Midbrain (tissue), 1 donor: Measurements from ENCODE around the gene RBBP8.

ENCODE experiments used
- DNase-seq: peaks from one replicate; lab custom pipeline; 2025; lab: John Stamatoyannopoulos, UW

Gene RBBP8

DNA sequence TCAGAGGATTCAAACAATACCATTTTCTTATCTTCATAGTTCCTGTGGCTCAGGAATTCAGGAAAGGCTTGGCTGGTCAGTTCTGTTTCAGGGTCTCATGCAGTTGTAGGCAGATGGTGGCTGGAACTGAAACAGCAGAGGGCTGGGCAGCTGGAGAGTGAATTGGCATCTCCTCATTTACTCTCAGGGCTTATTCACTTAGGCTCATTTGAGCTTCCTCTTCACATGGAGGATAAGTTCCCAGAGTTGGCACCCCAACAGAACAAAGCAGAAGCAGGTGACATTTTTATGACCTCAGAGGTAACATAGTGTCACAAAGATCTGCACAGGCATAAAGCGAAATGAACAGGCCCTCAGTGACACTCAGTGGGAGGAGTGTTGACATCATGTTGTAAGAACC is 66.1 kb downstream of the RBBP8 start:
- DNase-seq, result no peak

- no peak for DNase-seq
These were observed 66.5 kb downstream of the RBBP8 start for GRCh38 chr18:22999647-23000046.

DNA sequence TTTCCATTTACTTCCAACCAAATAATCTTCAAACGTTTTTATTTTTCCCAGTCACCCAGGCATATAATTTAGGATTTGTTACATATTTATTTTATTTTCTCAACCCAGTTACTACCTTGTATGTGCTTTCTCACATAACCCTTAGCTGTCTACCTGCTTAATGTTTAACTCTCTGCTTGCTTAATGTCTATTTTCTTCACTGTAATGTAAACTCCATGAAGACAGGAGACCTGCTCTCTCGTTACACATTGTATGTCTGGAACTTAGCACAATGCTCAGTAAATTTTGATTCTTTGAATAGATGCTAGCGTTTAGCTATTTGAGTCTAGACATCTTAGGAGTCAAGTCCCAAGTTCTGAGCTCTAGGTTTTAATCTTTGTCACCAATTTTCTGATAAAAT is 70.2 kb downstream of the RBBP8 start:
- DNase-seq, result no peak

DNA sequence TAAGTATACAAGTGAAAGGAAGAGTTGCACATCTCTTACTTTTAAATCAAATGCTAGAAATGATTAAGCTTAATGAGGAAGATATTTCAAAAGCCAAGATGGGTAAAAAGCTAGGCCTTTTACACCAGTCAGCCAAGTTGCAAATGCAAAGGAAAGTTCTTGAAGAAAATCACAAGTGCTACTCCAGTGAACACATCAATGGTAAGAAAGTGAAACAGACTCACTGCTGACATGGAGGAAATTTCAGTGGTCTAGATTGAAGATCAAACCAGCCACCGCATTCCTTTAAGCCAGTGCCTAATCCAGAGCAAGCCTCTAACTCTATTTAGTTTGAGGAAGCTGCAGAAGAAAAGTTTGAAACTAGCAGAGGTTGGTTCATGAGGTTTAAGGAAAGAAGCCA is 79.1 kb downstream of the RBBP8 start:
- no peak for DNase-seq

GRCh38 chr18:23020555-23021294 is 87.6 kb downstream of the RBBP8 start:
- no peak for DNase-seq

DNA sequence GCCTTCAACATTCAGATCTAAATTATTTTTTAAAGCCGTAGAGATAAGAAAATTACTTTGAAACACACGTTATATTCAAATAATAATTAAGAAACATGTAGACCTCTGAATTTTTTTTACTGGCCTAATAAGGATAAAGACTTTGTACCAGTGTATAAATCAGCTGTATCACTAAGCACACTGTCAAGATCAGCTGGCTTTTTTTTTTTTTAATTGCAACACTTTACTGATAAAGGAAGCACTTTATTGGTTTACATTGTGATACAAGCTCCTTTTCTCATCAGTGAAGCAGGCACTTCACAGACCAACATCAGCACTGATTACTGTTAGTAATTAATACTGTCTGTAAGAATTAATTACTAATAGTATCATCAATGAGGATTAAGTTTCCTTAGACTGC is 88.5 kb downstream of the RBBP8 start:
- no peak for DNase-seq

GRCh38 chr18:23032030-23032582 is 99.0 kb downstream of the RBBP8 start:
- DNase-seq, result no peak

- no peak for DNase-seq
These were observed 99.9 kb downstream of the RBBP8 start for GRCh38 chr18:23033056-23033455.

DNA sequence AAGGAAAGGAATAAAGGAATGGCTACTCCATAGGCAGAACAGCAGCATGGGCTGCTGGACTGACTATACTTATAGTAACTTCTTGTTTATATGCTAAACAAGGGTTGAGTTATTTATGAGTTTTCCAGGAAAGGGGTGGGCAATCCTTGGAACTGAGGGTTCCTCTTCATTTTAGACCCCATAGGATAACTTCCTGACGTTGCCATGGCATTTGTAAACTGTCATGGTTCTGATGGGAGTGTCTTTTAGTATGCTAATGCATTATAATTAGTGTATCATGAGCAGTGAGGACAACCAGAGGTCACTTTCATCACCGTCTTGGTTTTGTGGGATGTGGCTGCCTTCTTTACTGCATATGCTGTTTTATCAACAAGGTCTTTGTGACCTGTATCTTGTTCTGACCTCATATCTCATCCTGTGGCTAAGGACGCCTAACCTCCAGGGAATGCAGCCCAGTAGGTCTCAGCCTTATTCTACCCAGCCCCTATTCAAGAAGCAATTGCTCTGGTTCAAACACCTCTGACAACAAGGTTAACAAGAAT is 103.6 kb downstream of the RBBP8 start:
- no peak for DNase-seq

DNA sequence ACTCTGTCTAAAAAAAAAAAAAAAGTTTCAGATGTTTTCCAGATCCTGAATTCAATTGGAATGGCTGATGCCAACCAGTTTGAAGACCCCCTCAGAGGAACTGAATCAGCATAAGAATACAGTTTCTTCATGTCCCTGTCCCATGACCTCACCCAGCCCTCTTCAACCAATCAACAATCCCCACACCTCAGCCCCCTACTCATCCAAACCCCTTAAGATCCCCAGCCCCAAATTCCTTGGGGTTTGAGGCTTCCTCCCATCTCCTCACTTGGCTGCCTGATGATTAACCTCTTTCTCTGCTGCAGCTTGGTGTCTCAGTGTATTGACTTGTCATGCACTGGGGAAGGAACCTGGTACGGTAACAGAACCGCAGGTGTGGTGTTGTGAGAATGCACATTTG is 104.5 kb downstream of the RBBP8 start:
- DNase-seq, result no peak

- no peak for DNase-seq
These were observed 105.6 kb downstream of the RBBP8 start for GRCh38 chr18:23038712-23039111.

GRCh38 chr18:23042133-23042532 is 109.0 kb downstream of the RBBP8 start:
- no peak for DNase-seq

DNA sequence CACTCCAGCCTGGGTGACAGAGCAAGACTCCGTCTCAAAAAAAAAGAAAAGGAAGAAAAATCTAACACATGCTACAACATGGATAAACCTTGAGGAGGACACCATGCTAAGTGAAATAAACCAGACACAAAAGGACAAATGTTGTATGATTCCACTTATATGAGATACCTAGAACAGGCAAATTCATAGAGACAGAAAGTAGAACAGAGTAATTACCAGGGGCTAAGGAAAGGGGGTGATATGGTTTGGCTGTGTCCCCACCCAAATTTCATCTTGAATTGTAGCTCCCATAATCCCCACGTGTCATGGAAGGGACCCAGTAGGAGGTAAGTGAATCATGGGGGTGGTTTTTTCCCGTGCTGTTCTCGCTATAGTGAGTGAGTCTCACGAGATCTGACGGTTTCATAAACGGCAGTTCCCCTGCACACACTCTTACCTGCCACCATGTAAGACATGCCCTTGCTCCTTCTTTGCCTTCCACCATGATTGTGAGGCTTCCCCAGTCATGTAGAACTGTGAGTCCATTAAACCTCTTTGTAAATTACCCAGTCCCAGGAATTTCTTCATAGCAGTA is 110.8 kb downstream of the RBBP8 start:
- DNase-seq, result no peak

GRCh38 chr18:23049698-23050373 is 116.7 kb downstream of the RBBP8 start:
- DNase-seq, result no peak

GRCh38 chr18:23053776-23054457 is 120.8 kb downstream of the RBBP8 start:
- DNase-seq, result peak; percentile 8

GRCh38 chr18:23054553-23054952 is 121.4 kb downstream of the RBBP8 start:
- DNase-seq, result no peak

- DNase-seq, result no peak
These were observed 123.2 kb downstream of the RBBP8 start for GRCh38 chr18:23056315-23056714.

- DNase-seq, result no peak
These were observed 124.0 kb downstream of the RBBP8 start for GRCh38 chr18:23057096-23057495.

DNA sequence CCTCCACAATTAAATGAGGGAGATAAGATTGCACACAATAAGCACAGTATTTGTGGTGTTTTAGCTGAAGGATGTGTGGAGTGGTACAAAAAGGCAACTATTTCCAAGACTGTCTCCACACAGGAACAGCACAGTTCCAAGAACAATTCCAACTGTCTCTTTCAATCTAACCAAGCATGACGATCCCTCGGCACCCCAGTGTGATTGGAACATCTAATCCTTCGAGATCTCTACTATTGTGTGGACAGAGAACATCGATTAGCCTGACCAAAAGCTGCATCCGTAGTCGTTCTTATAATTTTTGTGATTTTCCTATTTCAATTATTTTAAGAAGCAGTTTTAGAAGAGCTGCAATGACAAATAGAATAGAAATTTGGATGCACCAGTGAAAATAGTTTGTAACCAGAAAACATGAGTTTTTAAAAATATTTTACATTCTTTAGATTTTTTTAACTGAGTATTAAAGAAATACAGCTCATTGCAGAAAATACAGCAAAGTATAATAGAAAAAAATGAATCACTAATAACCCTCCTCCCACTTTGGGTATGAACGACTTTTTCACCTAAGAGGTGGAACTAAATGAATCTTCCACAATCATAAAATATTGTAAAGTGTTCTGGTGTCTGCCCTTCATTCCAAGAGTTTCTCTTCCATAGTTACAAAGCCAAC is 125.8 kb downstream of the RBBP8 start:
- no peak for DNase-seq

DNA sequence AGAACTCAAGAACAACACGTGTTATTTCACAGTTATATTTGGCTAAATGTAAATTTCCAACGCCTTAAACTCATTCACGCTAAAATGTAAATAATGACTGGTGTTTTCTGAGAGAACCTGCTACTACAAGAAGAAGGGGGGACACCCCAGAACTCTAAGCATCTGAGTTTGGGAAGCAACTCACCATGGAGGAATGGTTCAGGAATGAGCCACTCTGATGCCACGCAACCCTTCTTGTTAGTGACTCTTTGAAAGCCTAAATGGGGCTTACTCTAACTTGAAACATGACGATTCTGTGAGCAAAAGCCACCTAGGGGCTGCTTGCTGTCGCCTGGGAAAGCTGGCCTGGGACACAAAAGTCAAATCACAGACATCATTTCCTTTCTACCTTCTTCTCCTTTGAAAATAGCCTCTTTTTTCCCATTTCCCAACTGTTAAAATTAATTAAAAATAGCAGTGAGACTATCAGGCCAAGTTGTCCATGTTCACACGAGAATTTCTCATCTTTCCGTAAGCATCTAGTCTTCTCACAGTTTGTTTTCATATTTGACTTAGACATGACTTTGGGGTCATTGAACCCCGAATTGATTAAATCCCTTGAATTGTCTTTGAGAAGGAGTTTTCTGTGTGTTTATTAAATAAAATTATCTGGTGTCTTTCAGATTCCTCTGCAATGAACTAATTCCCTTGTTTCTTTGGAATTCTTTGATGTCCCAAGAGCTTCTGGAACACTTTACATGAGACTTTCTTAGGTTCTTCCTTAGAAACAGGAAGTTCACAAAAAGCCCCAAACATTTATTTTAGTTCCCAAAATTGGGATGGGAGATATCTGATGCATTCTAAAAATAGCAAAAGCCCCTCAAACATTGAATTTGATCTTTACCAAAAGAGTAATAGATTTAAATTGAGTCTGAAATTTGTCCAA is 126.7 kb downstream of the RBBP8 start:
- DNase-seq, result no peak

GRCh38 chr18:23062011-23062410 is 128.9 kb downstream of the RBBP8 start:
- no peak for DNase-seq
